ENCODE data around the gene OR2A25.
"Not testable (repeated sequence)": the region's sequence is repeated elsewhere in the genome, so short reads cannot be mapped to it uniquely, and the experiment has no call there.

The OR2A25 gene, protein sequence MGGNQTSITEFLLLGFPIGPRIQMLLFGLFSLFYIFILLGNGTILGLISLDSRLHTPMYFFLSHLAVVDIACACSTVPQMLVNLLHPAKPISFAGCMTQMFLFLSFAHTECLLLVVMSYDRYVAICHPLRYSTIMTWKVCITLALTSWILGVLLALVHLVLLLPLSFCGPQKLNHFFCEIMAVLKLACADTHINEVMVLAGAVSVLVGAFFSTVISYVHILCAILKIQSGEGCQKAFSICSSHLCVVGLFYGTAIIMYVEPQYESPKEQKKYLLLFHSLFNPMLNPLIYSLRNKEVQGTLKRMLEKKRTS

DNA sequence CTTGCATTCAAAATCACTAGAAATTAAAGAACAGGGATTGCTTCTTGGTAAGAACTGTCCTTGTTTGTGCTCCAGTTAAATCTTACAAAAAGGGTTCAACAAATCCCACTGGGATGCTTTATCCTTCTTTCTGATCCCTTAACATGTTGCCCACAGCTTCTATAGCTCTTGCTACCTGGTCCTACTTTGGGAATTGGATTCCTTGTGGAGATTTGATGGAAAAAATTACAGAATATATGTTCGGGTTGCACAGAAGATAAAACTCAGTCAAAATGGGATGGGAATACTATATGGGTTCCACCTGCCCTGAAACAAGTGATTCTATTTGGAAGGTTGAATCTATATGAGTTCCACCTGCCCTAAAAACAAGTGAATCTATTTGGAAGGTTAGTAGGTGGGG lies at the start of gene OR2A25:
TSS of gene OR2A25 (plus strand) at position 301 of the 400 bp plus-strand sequence. CDS start 4,409 bp downstream, outside the sequence.
- DNase-seq: no peak

DNA sequence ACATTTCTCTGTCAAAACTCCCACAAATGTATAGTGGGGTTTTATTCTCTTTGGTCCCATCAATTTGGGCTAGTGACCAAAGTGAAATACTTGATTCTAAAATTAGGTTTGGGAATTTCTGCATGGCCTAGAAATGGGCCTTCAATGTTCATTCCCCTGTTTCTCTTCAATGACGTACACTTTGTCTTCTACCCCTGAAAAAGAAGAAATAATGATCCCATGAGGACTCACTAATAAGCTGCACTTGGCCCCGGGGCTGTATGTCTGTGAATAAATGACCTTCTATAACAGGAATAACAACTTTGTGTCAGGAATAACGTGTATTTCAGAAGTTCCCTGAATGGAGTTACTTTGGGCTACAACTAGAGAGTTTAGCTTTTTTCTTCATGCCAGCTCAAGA lies 49.3 kb upstream of the OR2A25 start:
- no peak for DNase-seq

DNA sequence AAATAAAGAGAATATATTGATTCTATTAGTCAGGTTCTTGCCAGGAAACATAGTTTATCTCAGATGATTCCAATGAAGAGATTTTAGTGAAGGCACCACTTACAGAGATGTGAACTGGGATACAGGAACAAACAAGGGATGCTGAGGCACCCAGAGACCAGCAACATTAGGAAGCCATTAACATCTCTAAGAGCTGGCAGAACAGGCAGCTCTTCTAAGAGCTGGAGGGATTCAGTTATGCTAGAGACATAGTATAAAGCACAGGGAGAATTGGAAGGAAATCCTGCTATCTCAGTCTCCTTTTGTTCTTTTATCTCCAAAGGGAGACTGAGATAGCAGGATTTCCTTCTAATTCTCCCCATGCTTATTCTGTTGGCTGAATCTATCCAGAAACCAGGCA lies 47.4 kb upstream of the OR2A25 start:
- DNase-seq: no peak

DNA sequence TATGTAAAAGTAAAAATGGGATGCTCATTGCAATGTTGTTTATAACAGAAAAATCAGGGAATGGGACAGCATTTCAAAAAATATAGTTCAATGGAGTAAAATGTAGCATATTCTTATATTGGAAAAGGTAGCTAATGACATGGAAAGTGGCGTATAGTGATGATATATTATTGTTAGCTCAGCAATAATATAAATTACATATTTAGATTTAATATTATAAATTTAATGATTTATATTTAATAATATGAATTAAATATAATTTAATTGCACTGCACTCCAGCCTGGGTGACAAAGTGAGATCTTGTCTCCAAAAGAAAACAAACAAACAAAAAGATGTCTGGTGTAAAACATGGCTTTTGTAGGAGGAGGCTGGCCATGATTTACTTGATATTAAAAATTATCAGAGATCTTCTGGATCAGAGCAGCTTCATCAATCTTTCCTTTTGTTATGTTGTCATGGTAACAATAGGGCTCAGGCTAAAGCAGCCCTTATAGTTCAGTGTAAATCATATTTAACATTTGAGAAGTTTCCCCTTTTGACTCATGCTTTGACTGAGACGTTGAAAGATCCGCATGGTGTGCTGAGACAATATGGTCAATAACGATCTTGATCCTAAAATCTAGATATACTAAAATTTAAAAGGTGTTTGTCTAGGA lies 46.3 kb upstream of the OR2A25 start:
- no peak for DNase-seq

DNA sequence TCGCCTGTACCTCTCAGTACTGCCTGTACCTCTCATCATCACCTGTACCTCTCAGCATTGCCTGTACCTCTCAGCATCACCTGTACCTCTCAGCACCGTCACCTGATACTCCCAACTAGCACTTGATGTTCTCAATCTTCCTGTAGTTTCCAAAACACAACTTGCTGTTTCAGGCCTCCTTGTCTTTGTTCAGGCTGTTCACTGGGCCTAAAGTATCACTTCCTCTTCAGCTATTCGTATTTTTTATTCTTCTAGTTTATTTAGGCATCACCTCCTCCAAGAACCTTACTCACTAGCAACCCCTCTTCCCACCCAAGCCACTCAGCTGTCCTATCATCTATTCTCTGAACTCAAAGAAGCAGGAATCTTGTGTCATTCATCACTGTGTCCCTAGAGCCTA lies 45.4 kb upstream of the OR2A25 start:
- DNase-seq: no peak

DNA sequence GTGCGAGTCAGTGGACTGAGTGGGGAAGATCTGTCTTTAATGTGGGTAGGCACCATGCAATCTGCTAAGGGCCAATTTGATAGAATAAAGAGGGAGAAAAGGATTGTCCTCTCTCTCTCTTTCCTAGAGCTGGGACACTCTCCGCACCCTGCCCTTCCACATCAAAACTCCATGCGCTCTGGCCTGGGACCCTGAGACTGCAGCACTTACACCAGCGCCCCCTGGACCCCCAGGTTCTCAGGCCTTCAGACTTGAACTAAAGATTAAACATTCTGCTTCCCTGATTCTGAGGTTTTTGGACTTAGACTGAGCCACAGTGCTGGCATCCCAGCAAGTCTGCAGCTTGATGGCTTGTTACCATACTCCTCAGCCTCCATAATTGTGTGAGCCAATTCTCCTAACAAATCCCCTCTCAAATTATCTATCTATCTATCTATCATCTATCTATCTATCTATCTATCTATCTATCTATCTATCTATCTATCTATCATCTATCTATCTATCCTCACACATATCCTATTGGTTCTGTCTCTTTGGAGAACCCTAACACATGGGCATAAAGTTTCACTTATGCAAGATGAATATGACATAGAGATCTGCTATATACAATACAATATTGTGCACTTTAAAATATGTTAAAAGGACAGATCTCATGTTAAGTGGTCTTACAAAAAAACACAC lies 43.3 kb upstream of the OR2A25 start:
- no peak for DNase-seq

DNA sequence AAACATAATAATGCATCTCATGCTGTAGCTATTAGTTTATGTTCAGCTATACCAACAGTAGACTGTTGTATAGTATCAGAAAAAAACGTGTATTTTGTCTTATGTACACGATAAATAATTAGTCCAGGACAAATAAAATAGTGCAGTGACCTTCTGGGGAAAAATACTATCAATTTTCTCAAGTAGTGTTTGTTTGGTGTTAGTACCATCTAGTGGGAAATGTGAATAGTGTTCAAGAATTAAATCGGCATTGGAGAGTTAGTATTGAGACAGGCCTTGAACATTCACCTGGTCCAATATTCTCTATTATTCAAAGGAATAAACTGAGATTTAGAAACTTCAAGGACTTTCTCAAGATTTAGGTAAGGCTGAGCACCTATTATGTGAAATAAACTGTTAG lies 42.5 kb upstream of the OR2A25 start:
- DNase-seq: peak; percentile 0

DNA sequence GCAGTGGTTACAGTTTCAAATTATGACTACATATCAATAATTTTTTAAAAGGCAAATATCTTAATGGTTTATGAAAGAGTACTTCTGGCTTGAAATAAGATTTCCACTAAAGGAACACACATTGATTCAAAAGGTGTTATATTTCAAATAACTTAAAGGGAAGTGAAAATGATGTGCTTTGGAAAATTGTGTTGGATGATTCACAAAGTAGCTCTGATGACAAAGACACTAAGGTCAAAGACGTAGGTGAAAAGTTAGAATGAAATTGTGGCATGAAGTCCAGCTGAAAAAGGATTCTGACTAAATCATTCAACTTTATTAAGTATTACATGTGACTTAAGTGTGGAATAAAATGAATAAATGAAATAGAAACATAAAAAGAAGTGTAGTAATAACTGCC lies 41.6 kb upstream of the OR2A25 start:
- DNase-seq: no peak

DNA sequence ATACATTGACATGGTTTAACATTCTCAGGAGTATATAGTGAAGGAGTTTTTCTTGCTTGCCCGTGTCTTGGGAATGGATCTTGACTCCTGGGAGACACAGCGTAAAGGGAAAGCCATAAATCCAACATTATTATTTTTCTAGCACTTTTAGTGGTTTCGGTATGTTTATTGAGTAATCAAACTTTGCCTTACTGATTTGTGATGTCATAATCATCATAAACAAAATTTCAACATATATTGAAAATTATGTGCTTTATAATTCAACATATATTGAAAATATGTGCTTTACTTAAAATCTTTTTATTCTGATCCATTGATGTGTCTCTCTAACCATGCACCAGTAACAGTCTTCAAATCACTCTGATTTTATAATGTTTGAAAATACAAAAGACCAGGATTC lies 41.1 kb upstream of the OR2A25 start:
- no peak for DNase-seq

DNA sequence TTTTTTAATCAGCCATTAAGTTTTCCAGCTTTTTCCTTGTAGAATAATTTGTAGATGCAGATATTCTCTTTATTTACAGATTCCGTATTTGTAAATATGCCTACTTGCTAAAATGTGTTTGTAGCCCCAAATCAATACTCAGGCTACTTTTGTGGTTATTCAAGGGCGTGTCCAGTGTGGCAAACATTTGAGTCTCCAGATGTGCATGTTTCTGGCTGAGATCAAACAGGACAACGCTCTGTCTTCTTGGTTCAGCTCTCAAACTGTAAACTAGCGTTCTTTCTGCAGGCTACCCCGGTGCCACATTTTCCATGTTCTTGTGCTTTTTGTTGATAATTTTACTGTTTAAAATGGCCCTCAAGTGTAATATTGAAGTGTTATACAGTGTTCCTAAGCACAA lies 37.1 kb upstream of the OR2A25 start:
- no peak for DNase-seq

DNA sequence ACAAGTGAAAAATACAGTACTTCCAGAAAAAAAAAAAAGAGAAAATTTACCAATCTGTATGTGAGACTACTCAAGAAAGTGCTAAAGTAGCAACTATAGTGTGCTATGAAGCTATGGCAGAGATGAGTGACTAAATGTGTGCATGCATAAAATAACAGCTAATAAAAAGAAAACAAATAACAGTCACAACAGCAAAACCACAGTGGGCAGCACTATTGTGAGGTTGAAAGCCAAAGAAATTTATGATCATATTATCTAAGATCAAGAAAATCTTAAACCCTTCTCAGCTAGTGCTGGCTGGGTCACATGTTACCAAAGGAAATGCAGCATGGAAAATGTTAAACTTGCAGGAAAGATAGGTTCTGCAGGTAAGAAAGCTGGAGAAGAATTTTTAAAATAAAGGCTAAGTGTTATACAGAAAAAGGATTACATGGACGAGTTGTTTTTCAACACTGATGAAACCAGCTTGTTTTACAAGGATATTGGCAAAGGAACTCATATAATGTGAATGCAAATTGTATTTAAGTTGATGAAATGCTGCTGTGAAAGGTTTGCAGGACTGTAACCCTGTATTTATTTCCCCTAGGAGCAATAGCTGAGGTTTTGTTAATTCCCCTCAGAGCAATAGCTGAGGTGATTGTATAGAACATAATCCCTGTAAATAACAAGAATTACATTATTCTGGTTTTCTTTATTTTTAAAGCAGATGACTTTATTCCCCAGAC lies 36.5 kb upstream of the OR2A25 start:
- DNase-seq: no peak

DNA sequence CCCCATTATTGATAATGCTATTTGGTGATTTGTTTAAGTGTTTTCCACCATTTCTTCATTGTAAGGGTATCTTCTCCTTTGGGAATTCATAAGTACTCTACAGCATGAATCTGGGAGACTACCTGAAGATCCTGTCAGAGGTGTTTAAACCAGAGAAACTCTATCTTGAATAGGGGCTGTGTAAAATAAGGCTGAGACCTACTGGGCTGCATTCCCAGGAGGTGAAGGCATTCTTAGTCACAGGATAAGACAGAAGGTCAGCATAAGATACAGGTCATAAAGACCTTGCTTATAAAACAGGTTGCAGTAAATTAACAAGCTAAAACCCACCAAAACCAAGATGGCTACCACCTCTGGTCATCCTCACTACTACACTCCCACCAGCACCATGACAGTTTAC lies 34.2 kb upstream of the OR2A25 start:
- no peak for DNase-seq

DNA sequence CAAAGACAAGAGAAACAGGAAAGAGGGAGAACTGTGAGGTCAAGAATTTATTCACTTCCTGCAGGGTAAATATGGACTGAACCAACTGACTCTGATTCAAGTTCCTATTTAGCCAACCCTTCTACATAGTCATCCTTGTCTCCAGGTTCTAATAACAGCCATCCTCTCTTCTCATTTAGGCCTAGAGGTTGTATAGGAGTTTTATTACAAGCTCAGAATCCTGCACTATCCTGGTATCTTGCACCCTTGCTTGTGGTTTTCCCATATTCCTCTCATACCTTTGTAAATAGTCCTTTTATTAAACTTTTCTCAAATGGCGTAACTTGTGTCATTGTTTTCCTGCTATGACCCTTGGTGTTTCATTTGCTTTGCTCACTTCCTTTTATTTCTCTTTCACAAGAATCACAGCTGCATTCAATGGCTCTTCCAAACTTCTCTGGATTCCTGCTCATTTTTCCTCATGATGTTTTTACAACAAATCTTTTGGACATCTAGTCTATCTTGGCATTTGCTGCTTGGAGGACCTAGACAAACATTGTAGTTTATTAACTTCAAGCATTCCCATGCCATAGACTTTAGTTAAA lies 33.2 kb upstream of the OR2A25 start:
- DNase-seq: no peak

DNA sequence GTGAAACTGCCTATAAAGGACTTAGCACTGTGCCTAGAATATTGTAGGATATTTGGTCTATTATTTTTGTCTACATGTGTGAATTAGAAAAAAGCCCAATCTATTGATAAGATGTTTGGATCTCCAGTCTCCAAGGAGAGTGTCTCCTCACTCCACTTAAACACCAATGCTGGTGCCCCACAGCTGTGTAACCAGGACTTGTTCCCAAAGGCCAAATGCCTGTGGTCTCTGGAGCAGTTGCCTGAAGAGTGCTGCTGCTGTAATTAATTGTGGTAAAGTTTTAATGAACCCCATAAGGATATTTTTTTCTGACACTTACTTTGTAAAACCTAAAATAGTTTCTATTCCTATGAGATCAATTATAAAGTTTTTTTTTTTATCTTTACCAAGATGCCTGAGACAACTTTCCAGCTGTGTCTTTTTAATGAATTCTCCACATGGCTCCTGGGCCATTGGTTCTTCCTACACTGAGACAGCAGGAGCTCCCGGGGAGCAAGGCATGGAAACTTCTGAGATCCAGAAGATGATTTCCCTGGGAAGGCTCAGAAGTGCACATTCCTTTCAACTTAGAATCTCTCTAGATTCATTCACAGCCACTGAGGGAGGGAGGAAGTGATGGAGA lies 32.1 kb upstream of the OR2A25 start:
- no peak for DNase-seq

DNA sequence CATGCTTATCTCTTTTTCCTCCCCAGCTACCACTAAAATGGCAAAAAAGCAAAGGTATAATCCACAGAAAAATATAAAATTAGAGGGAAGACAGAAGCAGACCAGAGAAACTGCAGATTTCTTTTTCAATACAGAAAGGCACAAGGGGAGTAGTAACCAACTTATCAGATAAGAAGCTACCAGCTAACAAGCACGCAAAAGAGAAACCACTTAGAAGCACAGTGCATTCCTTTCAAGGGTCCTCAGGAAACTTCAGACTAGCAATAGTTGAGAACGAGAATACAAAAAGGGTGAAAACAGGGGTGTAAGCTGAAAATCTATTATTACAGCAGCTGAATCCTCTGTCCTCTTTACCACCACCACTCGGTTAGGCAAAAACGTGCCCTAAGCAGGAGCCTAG lies 30.7 kb upstream of the OR2A25 start:
- no peak for DNase-seq

DNA sequence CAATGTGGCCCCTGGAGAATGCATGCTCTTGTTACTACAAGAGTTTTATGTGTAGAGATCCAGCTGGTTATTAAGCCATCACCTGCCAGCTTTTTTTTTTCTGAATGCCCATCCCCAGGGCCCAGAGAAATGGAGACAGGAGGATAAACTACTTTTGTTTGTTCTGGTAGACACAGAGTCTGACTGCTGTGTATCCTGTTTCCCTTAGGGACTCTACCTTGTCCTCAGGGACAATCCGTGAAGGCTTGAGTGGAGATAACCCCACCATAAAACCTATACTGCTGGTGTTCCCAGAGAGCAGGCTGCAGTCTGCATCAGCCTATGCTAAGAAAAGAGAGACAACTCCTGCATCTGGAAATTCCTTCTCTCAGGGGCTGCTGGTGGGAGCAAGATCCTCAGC lies 21.0 kb upstream of the OR2A25 start, which contains the start of gene OR2A5:
TSS of gene OR2A5 (plus strand) at position 301 of the 400 bp plus-strand sequence. CDS start 1,454 bp downstream, outside the sequence.
- DNase-seq: no peak

DNA sequence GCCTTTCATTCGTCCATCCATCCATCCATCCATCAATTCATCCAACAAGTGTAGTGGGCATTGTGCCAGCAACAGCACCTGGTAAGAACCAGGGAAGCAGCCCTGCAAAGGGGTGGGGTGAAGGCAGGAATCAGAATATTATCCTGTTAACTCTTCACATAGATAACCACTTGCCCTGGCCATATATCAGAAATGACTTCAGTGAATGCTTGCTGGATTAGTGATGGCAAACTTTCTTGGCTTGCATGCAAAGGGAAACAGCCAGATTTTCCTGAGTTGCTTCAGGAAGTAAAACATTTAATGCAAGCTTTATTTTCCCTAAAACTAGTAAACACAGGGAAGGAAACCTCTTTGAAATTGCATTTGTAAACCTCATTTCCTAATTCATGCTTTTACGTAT lies 20.1 kb upstream of the OR2A25 start:
- no peak for DNase-seq

DNA sequence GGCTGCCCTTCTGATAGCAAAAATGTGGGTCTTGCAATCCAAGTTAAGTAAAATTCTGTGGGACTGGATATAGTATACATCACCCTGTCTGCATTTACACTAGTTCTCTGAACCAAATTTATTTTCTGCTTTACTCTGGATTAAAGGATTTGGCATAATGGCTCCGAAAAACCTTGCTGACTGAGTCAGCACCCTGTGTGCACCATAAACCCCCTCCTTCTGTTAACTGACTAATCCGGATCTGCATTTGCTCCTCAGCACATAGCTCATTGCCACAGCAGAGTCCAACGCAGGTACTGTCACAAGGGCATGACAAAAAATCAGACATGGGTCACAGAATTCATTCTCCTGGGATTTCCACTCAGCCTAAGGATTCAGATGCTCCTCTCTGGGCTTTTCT lies 19.5 kb upstream of the OR2A25 start:
- no peak for DNase-seq

DNA sequence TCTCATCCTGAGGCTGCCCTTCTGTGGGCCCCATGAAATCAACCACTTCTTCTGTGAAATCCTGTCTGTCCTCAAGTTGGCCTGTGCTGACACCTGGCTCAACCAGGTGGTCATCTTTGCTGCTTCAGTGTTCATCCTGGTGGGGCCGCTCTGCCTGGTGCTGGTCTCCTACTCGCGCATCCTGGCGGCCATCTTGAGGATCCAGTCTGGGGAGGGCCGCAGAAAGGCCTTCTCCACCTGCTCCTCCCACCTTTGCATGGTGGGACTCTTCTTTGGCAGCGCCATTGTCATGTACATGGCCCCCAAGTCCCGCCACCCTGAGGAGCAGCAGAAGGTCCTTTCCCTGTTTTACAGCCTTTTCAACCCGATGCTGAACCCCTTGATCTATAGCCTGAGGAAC lies 18.7 kb upstream of the OR2A25 start:
- DNase-seq: not testable (repeated sequence)

DNA sequence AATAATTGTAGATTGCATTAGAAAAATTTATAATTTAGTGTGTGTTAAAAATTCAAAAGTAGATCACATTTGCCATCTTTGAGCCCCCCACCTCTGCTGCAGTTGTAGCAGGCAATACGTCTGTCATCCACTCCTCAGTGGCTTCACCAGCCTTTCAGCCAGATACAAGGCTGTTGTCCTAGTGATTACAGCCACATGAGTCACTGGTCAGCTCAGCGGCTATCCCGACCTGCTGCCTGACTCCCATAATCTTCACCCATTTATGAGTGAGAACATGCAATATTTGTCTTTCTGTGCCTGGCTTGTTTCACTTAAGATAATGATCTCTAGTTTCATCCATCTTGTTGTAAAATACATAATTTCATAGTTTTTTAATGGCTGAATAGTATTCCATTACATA lies 11.7 kb upstream of the OR2A25 start:
- no peak for DNase-seq

DNA sequence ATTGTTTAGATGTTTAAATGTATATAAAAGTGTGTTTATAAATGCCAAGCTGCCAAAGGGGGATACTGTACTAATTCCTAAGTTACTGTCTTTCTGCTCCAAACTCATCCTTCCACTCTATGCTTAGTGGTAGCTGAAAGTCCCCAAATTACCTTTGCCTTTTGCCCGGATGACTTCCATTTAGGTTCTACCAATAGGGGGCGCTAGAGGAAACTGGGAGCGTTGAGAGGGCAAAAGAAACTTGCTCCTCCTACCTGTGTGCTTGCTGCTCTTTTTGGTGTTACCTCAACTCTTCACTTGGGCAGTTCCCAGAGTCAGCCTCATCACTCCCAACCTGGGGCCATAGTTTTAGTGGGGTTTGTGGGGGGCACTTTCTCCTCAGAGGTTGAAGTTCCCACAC lies 5.9 kb upstream of the OR2A25 start:
- no peak for DNase-seq

DNA sequence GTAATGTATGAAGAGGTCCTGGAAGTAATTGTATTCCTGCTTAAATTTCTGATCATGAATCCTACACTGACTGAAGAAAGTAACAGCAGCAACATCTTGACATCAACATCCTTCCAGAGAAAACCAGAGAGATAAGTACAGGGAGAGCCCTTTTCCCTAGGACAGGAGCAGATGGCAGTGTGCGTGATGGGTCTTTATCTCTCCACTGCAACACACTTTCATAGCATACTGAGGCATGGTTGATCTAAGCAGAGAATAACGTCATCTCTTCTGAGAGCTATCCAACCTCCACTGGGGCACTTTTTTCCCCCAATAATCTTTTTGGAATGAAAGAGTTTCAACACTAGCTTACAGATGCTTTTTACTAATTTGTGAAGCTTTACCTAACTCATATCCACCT lies 342 bp downstream of the OR2A25 start:
- DNase-seq: no peak

DNA sequence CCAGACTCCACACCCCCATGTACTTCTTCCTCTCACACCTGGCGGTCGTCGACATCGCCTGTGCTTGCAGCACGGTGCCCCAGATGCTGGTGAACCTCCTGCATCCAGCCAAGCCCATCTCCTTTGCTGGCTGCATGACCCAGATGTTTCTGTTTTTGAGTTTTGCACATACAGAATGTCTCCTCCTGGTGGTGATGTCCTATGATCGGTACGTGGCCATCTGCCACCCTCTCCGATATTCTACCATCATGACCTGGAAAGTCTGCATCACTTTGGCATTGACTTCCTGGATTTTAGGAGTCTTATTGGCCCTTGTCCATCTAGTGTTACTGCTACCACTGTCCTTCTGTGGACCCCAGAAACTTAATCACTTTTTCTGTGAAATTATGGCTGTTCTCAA lies 4.8 kb downstream of the OR2A25 start:
- DNase-seq: no peak
